Ectodermal cell (in vitro differentiated cells): Measurements from ENCODE around the gene RAD54L2.
"Not testable (repeated sequence)": the region's sequence is repeated elsewhere in the genome, so short reads cannot be mapped to it uniquely, and the experiment has no call there.

Source experiments
- H3K27ac ChIP-seq: 2 replicates; pipeline ENCODE4 v1.7.0; 2013; ENCODE audit warnings: mild to moderate bottlenecking, low read depth, low read length; ENCODE audit not compliant: insufficient read depth, poor library complexity, severe bottlenecking
- H3K27me3 ChIP-seq: 2 replicates; pipeline ENCODE4 v1.7.0; 2013; ENCODE audit warnings: mild to moderate bottlenecking, low read length; ENCODE audit not compliant: insufficient read depth, control insufficient read depth, poor library complexity, severe bottlenecking
- H3K36me3 ChIP-seq: one replicate; pipeline ENCODE4 v1.7.0; 2013; ENCODE audit warnings: low read length; ENCODE audit not compliant: control insufficient read depth, insufficient read depth
- H3K4me1 ChIP-seq: one replicate; pipeline ENCODE4 v1.7.0; 2013; ENCODE audit warnings: low read length; ENCODE audit not compliant: control insufficient read depth, insufficient read depth
- H3K4me3 ChIP-seq: 2 replicates; pipeline ENCODE4 v1.7.0; 2013; ENCODE audit warnings: low read depth, low read length, control low read depth; ENCODE audit not compliant: insufficient read depth
- H3K9me3 ChIP-seq: 2 replicates; pipeline ENCODE4 v1.7.0; 2013; ENCODE audit warnings: mild to moderate bottlenecking, low read length, moderate library complexity; ENCODE audit not compliant: control insufficient read depth
- WGBS, 2 experiments: methylation state at CpG; one replicate each; pipeline ENCODE4 v1.1.7; 2013; ENCODE audit warnings: missing lambda C conversion rate in 2 of 2; 5-methylcytosine and 5-hydroxymethylcytosine counted together

The RAD54L2 gene

DNA sequence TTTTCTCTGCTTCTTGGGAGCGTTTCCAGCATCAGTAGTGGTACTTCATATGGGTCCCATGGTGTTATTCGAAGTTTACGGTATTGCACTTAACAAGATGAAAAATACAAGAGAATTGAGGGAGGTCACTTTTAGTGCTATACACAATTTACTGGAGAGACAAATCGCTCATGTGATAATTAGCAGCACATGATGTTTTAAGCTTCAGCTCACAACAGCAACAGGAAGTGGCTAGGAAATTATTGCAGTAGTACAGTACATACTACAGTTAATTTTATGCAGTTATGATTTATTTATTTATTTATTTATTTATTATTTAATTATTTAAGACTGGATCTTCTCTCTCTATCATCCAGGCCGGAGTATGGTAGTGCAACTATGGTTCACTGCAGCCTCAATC, 24.3 kb upstream of the RAD54L2 start:
- Histone ChIP-seq H3K4me3 (no peak overlapping the region), H3K4me1 (no peaks in the 10 kb centered on the region), H3K27me3 (no peaks in the 10 kb centered on the region), H3K27ac (no peak overlapping the region), H3K36me3 (no peaks in the 10 kb centered on the region), H3K9me3 (no peaks in the 10 kb centered on the region)
- WGBS, 2 experiments: 95 to 97% methylated on average over 5 of the region's 5 CpGs

DNA sequence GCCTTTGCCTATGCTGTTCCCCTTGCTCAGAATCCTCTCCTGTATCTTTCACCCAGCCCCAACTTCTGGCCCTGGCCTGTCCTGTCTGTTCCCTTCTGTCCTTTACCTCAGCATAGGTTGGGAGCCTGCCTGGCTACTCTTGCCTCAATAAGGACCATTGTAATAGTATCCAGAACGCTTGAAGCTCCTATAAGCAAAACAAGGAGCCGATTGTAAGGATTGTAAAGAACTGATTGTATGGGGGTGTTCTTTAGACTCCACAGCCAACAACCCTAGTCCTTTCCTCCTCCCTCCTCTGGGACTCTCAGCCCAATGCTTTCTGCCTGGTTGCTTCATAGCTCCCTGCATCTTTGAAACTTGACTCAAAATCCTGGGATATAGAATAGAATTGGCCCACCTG, 18.7 kb upstream of the RAD54L2 start:
- Histone ChIP-seq H3K4me3 (no peak overlapping the region), H3K36me3 (no peaks in the 10 kb centered on the region), H3K9me3 (no peaks in the 10 kb centered on the region), H3K27me3 (no peaks in the 10 kb centered on the region), H3K4me1 (no peaks in the 10 kb centered on the region), H3K27ac (no peak overlapping the region)
- whole genome bisulfite sequencing, 2 experiments: 100% methylated on average over 2 of the region's 2 CpGs; no CpG with 5 or more reads in 1 of the 2 experiments

DNA sequence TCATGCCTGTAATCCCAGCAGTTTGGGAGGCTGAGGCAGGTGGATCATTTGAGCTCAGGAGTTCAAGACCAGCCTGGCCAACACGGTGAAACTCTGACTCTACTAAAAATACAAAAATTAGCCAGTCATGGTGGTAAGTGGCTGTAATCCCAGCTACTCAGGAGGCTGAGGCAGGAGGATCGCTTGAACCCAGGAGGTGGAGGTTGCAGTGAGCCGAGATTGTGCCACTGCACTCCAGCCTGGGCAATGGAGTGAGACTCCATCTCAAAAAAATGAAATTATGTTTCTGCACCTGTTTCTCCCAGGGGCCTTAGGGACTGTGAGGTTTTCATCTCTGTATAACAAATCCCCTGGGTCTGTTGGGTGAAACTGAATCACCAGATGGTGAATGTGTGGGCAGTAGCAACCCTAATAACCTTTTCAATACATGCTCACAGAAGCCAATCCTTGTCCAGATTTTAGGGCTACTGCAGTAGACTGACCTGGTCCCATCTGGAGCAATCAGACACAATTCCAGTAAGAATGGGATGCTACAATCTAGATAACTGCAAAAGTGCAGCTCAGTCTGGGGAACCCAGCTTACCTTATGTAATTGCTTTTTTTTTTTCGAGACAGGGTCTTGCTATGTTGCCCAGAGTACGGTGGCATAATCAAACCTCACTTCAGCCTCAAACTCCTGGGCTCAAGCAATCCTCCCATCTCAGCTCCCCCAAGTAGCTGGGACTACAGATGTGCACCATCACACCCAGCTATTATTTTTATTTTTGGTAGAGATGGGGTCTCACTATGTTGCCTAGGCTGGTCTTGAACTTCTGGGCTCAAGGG, 17.4 kb upstream of the RAD54L2 start:
- not testable (repeated sequence) for H3K9me3 ChIP-seq, H3K4me1 ChIP-seq, H3K27ac ChIP-seq, H3K27me3 ChIP-seq, H3K36me3 ChIP-seq, H3K4me3 ChIP-seq
- WGBS, 2 experiments: 89% methylated on average over 5 of the region's 5 CpGs

DNA sequence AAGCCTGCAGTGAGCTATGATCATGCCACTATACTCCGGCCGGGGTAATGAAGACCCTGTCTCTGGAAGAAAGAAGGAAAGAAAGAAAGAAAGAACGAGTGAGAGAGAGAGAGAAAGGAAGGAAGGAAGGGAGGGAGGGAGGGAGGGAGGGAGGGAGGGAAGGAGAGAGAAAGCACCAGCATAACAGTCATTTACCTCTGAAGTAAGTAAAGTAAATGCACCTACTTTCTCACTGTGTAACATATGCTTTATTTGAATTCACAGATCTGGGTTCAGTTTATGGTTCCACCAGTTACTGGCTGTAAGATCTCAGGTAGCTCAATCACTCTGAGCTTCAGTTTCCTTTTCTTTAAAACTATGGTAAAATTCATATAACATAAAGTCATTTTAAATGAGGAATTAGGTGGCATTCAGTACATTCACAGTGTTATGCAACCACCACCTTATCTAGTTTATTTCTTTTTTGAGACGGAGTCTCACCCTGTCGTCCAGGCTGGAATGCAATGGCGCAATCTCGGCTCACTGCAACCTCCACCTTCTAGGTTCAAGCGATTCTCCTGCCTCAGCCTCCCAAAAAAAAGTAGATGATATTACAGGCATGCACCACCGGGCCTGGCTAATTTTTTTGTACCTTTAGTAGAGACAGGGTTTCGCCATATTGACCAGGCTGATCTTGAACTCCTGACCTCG, 16.1 kb upstream of the RAD54L2 start:
- Histone ChIP-seq H3K36me3 (no peaks in the 10 kb centered on the region), H3K4me3 (no peak overlapping the region), H3K27me3 (no peaks in the 10 kb centered on the region), H3K4me1 (no peaks in the 10 kb centered on the region), H3K27ac (no peak overlapping the region), H3K9me3 (no peaks in the 10 kb centered on the region)
- 87 to 89% methylated on average over 11 of the region's 11 CpGs for WGBS, 2 experiments

DNA sequence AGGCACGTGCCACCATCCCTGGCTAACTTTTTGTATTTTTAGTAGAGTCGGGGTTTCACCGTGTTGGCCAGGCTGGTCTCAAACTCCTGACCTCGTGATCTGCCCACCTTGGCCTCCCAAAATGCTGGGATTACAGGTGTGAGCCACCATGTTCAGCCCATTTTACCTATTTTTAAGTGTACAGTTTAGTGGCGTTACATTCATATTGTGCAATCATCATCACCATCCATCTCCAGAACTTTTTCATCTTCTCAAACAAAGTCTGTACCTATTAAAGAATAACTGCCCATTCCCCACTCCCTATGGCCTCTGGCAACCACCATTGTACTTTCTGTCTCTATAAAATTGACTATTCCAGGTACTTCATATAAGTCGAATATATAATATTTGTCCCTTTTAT, 13.6 kb upstream of the RAD54L2 start:
- not testable (repeated sequence) for H3K27me3 ChIP-seq, H3K9me3 ChIP-seq, H3K4me3 ChIP-seq, H3K36me3 ChIP-seq, H3K27ac ChIP-seq, H3K4me1 ChIP-seq
- WGBS, 2 experiments: 91% methylated on average over 6 of the region's 6 CpGs

DNA sequence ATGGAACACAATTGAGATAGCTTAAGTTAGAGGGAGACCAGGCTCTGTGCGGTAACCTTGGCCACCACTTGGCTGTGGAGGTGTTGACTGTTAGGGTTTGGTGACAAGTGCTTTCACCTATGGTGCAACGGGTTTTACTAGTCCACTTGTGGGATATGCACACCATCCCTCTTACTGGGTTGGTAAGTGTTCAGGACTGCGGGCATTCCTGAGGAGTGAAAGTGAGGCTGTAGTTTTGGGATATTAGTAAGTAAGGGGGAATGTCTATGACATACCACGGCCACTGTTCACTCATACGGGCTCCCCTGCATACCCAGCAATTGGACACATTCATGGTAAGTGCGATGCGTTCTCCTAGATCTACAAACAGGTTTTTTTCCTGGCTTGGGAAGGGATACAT, 8.0 kb upstream of the RAD54L2 start:
- no peaks in the 10 kb centered on the region for H3K27me3 ChIP-seq
- H3K36me3 ChIP-seq: no peaks in the 10 kb centered on the region
- H3K4me1 ChIP-seq: no peaks in the 10 kb centered on the region
- no peak overlapping the region for H3K4me3 ChIP-seq
- no peak overlapping the region for H3K27ac ChIP-seq
- 94 to 95% methylated on average over 7 of the region's 7 CpGs for WGBS, 2 experiments
- no peaks in the 10 kb centered on the region for H3K9me3 ChIP-seq

DNA sequence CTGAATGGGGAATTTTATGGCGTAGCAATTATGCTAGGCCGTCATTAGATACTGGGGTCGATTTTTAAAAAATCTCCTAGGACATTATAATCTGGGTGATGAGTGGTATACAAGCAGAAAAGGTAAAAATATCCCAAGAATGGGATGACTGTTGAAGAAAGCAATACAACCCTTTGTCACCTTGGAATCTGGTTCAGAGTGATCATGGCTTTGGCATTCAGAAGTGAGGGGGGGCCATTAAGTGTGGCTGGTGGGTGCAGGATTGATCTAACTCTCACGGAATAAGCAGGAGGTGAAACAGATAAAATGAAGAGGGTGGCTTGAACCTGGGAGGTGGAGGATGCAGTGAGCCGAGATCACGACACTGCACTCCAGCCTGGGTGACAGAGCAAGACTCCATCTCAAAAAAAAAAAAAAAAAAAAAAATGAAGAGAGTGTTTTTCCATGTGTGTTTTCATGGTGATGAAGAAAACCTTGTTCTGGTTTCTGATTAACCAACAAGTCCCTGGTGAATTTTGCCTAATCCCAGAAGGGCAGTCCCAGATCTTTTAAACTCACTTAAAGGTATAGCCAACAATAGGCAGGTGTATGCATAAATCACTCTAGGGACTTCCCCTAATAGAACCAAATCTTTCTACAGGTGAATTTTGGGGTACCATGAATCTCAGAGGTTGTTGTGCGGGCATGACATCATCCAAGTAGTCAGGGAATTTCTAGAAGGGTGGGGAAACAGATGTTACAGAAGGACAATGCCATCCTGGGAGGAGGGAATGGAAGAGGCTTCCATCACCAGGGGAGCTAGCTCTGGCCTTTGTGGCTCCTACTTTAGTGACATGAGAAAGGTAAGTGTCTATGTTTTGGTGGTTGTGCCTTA, 3.1 kb upstream of the RAD54L2 start:
- no peak overlapping the region for H3K4me3 ChIP-seq
- H3K9me3 ChIP-seq: no peaks in the 10 kb centered on the region
- H3K27ac ChIP-seq: no peak overlapping the region
- H3K36me3 ChIP-seq: no peaks in the 10 kb centered on the region
- H3K4me1 ChIP-seq: peaks cover 7% of the 10 kb centered on the region
- H3K27me3 ChIP-seq: no peaks in the 10 kb centered on the region
- 88 to 89% methylated on average over 7 of the region's 7 CpGs for WGBS, 2 experiments

DNA sequence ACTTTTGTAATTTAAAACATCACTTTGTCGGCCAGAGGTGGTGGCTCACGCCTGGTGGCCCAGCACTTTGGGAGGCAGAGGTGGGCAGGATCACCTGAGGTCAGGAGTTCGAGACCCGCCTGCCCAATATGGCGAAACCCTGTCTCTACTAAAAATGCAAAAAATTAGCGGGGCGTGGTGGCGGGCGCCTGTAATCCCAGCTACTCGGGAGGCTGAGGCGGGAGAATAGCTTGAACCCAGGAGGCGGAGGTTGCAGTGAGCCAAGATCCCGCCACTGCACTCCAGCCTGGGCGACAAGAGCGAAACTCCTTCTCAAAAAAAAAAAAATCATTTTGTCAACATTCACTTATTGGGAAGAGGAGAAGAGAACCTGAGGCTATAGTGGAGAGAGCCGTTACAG, 888 bp upstream of the RAD54L2 start:
- not testable (repeated sequence) for H3K27me3 ChIP-seq, H3K36me3 ChIP-seq, H3K27ac ChIP-seq, H3K9me3 ChIP-seq, H3K4me1 ChIP-seq
- WGBS, 2 experiments: 88 to 94% methylated on average over 16 of the region's 16 CpGs
- H3K4me3 ChIP-seq: peak overlapping the region; percentile 95

DNA sequence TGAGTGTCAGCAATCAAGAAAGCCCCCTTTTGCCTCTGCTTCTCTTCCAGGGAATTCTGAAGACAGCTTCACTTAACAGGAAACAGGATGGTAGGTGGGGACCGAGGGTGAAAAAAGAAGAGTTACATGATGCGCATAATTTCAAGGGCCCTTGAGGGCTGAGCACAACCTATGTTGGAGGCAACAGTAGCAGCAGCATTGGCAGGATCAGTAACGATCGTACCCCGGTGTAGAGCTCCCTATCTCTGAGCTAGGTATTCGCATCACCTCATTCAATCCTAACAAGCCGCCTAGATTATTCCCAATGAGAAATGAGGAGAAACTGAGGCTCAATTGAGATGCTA, 432 bp upstream of the RAD54L2 start:
- Histone ChIP-seq H3K36me3 (peaks cover 6% of the 10 kb centered on the region), H3K27me3 (no peaks in the 10 kb centered on the region), H3K4me1 (peaks cover 7% of the 10 kb centered on the region), H3K27ac (peak overlapping the region; percentile 95), H3K9me3 (no peaks in the 10 kb centered on the region), H3K4me3 (peak overlapping the region; percentile 95)
- WGBS, 2 experiments: 11 to 13% methylated on average over 7 of the region's 7 CpGs
